Measurements from ENCODE around the gene HOXA9. TPM values are rescaled to one million over a fixed set of nuclear protein-coding genes. Genes with fewer than 3 reads are reported as not detected.

HOXA9 gene
- total RNA-seq, 2 experiments from 2014 or later: not detected

GRCh38 chr7:27185013-27185853 lies 19.9 kb upstream of the HOXA9 start, which contains the start of gene HOXA11:
TSS of gene HOXA11 (minus strand) at chr7:27185232. CDS start at chr7:27185144, 88 bp downstream.
- Histone ChIP-seq H3K27ac (ENCODE audit: low read depth, low read length, poor library complexity, severe bottlenecking) (no peak within 1 kb of the TSS), H3K4me2 (ENCODE audit: low read length) (peak within 1 kb of the TSS; percentile 43; the same call in 1 of the 2 replicates), H2AFZ (ENCODE audit: low read length) (no peak within 1 kb of the TSS), H3K79me2 (ENCODE audit: insufficient read depth, low read depth, low read length) (no peaks in the 10 kb centered on the region), H3K4me3 (ENCODE audit: low read depth, low read length, poor library complexity, severe bottlenecking) (no peak within 1 kb of the TSS), H4K20me1 (ENCODE audit: insufficient read depth, low read length) (no peaks in the 10 kb centered on the region), H3K9me2 (ENCODE audit: insufficient read depth, low read length) (no peaks in the 10 kb centered on the region), H3K36me3 (ENCODE audit: insufficient read depth, low read length) (no peaks in the 10 kb centered on the region), H3K4me1 (ENCODE audit: insufficient read depth, low read length, poor library complexity, severe bottlenecking) (no peaks in the 10 kb centered on the region), H3K9me3 (ENCODE audit: low read length) (no peaks in the 10 kb centered on the region)
- no peak for DNase-seq (ENCODE audit: low spot score)
- no peak for TF ChIP-seq EZH2phosphoT487 (IDR thresholded peaks at IDR 0.05; ENCODE audit: borderline replicate concordance, low read depth, low read length)
- TF ChIP-seq CTCF (conservative IDR thresholded peaks at IDR 0.05; ENCODE audit: low read length): no peak
- intact Hi-C loops (cut with micrococcal nuclease; ENCODE audit: unreplicated experiment): no loop called here
- no TSS peak for BruUV-seq (replicated peaks)
- POLR2A ChIA-PET: interaction anchor here (0.6 to 0.8 kb wide), 3 partner anchors 92 to 507 kb away, joined by 3 read pairs; no protein-coding TSS in a partner anchor
- CTCF ChIA-PET (ENCODE audit: unreplicated experiment): no interaction called here

GRCh38 chr7:27184337-27185012 lies 19.1 kb upstream of the HOXA9 start:
- no peak for DNase-seq (ENCODE audit: low spot score)
- ChIA-PET CTCF (ENCODE audit: unreplicated experiment) (no interaction called here), POLR2A (no interaction called here)
- Histone ChIP-seq H3K4me2 (ENCODE audit: low read length) (peak overlapping the region; percentile 43; the same call in 1 of the 2 replicates), H3K4me3 (ENCODE audit: low read depth, low read length, poor library complexity, severe bottlenecking) (no peak overlapping the region), H3K9me2 (ENCODE audit: insufficient read depth, low read length) (no peaks in the 10 kb centered on the region), H3K27ac (ENCODE audit: low read depth, low read length, poor library complexity, severe bottlenecking) (no peak overlapping the region), H3K36me3 (ENCODE audit: insufficient read depth, low read length) (no peaks in the 10 kb centered on the region), H3K4me1 (ENCODE audit: insufficient read depth, low read length, poor library complexity, severe bottlenecking) (no peaks in the 10 kb centered on the region), H2AFZ (ENCODE audit: low read length) (no peak overlapping the region), H3K9me3 (ENCODE audit: low read length) (no peaks in the 10 kb centered on the region), H4K20me1 (ENCODE audit: insufficient read depth, low read length) (no peaks in the 10 kb centered on the region), H3K79me2 (ENCODE audit: insufficient read depth, low read depth, low read length) (no peaks in the 10 kb centered on the region)
- intact Hi-C loops (cut with micrococcal nuclease; ENCODE audit: unreplicated experiment): no loop called here
- BruUV-seq (replicated peaks): no TSS peak
- no peak for TF ChIP-seq CTCF (conservative IDR thresholded peaks at IDR 0.05; ENCODE audit: low read length)
- no peak for TF ChIP-seq EZH2phosphoT487 (IDR thresholded peaks at IDR 0.05; ENCODE audit: borderline replicate concordance, low read depth, low read length)

All from OCI-LY7 (cell line).